Globus pallidus (tissue), 1 donor: ENCODE measurements around the gene FLRT3.

Source experiments
- DNase-seq: peaks from one replicate; pipeline ENCODE4 v3.0.0-alpha.2; 2015; ENCODE audit warnings: low spot score

Gene FLRT3

GRCh38 chr20:14337400-14338171, at the start of gene FLRT3:
Gene FLRT3, minus strand, starts transcription at chr20:14337612. Its CDS starts 10,106 bp downstream, at chr20:14327506.
- peak; percentile 89 for DNase-seq

- no peak for DNase-seq
Observed at GRCh38 chr20:14386726-14387125, 49.3 kb upstream of the FLRT3 start.

GRCh38 chr20:14385176-14385740, 47.8 kb upstream of the FLRT3 start:
- no peak for DNase-seq

DNA sequence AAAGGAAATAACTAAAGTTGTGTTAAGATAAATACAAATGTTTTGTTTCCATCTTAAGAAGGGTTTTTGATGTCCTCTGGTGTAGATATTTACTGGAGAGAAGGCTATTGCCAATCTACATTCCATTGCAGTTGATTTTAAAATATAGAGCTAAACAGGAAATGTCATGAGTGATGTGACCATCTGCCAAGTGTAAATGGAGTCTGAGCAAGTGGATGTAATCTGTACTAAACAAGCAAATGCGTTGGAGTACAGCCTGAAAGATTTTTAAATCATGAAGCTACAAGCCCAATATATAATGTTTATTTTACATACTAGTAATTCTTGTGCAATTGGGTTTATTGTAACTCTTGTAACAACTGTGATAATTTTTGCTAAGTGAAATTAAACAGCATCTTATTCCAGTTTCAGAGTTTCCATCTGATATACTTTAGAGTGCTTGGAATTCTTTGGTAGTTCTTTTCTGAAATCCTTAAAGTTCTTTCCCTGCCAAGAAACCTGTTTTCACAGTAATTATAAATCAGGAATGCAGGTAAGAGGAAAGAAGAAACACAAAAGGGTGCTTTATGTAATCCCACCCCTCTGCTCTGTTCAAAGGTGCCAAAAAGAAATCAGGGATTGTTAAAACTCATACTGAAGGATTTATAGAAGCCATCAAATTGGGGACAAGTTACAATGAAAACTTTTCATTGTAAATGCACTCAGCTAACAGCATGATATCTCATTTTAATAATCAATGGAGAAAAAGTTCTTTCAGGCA, 47.2 kb upstream of the FLRT3 start:
- DNase-seq, result no peak

DNA sequence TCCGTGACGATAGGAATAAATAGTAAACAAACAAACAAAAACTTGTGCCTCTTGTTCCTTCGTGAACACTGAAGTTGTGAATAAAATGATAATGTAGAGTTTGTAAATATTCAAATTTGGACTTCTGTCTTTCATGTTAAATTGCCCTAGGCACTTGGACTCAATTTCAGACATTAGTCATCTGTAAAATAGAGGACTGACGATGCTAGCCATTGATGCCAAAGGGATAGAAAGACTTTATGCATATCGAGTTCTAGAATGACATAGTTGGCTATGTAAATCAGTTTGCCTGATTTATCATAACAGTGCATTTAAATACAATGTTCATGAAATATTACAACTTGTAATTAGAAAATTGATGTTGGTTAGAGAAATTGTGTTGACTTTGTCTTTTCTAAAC, 45.9 kb upstream of the FLRT3 start:
- DNase-seq, result no peak

GRCh38 chr20:14378326-14378725, 40.9 kb upstream of the FLRT3 start:
- DNase-seq, result no peak

- DNase-seq, result no peak
Observed at GRCh38 chr20:14375416-14375985, 38.1 kb upstream of the FLRT3 start.

DNA sequence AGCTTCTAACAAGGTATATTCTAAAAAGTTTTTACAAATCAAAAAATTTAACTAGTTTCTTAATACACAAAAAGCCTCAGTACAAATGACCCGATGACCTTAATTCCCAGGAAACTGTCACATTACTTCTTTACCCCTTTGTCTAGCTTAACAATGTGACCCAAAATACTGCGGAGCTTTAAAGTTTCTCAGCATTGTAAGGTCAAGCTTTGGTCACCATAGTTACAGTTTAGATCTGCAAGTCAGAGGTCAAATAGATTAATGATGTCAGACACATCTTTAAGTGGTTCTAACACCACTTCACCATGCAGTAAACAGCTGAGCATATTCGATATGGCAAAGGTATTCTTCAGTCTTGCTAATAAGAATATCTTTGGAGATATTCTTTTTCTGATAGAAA, 36.8 kb upstream of the FLRT3 start:
- DNase-seq, result no peak

- DNase-seq, result no peak
Observed at GRCh38 chr20:14361509-14362345, 24.3 kb upstream of the FLRT3 start.

DNA sequence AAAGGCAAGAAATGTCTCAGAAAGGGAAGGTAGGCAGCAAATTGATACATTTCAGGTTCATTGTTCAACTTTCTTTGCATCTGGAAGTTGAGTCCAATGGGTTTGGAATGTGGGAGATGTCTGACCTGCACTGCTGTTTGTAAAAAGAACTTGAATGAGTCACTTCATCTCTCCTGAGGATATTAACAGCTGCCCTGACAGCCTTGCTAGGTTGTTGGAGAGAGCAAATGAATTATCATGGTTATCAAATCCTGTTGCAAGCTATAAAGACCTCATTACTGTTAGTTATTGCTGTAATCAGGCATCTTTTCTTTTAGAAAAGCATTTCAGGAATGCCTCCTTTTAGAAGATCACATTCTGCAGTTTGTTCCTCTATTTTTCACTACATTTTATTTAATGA, 23.0 kb upstream of the FLRT3 start:
- no peak for DNase-seq

DNA sequence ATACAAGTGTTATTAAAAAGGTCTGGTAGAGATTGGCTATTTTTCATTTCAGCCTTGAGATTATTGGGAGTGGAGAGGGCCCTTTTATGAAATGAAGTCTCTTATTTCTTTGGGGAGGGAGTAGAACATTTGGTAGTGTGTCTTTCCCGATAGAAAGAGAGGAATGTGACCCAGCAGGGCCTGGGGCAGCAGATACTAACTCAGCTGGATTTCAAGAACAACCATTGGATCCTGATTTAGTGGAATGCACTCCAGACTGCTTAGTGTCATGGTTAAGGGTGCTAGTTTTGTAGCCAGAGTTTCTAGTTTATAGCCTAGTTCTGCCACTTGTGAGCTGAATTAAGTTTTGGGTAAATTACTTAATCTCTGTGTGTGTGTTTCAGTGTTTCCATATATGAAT, 18.4 kb upstream of the FLRT3 start:
- DNase-seq, result no peak

GRCh38 chr20:14344746-14345145, 7.3 kb upstream of the FLRT3 start:
- DNase-seq, result no peak

DNA sequence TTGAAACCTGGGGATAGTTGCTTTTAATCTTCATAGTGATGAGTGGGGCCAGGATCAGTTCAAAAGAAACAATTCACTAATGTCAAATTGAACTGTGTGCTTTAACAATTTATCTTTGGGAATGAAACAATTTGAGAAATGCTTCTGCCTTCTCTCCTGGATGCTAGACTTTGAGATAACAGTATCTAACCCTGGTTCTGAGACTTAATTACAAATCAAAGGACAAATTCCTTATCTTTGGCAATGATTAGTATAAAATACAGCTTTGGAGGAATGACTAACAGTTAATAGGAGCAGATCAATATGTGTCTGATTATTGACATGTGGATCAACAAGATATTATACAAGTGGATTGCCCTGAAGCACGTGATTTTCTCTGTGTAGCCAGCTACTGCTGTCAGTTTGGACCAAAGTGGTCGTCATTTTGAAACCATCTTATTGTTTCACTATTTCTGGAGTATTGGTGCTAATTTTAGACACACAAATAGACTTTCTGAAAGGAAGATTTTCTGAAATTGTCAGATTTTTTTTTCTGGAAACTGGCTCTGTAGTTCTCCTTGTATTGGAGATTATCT, 6.2 kb upstream of the FLRT3 start:
- no peak for DNase-seq

DNA sequence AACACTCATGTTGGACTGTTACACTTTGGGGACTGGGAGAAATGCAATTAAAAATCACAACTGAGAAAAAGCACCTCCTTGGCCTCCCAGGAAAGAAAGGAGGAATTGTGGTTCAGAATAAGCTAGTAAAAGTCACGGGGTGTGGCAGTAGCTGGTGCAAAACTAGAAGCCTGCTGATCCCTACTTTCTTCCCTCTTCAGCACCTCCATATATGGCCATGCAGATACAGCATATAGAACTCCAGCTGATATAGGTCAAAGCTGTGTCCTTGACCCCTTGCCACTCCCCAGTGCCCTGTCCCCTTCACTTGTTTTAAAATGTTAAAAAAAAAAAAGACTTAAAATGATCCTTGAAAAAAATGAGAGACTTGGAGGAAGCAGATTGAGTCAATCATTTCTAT, 5.5 kb upstream of the FLRT3 start:
- DNase-seq, result no peak

- DNase-seq, result no peak
Observed at GRCh38 chr20:14341801-14342200, 4.4 kb upstream of the FLRT3 start.

- DNase-seq, result peak; percentile 25
Observed at GRCh38 chr20:14336686-14337085, 726 bp downstream of the FLRT3 start.

- peak; percentile 13 for DNase-seq
Observed at GRCh38 chr20:14335052-14335451, 2.4 kb downstream of the FLRT3 start.

- peak; percentile 82 for DNase-seq
Observed at GRCh38 chr20:14334306-14334930, 3.0 kb downstream of the FLRT3 start.

DNA sequence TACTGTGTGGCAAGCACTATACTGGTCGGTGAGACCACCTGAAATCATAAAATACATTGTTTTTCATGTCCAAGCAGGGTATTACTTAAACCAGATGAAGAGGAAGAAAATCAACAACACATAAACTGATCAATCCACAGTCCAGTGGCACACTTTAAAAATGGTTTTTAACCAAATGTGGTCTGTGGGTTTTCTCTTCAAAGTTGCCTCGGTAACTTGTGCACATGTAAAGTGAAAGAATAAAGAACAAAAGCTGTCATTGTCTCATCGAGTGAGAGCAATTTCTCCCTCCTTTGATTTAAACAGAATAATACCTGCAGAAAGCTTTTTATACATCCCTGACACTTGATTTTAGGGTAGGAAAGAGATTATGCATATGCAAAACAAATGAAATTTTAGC, 3.7 kb downstream of the FLRT3 start:
- DNase-seq, result peak; percentile 29

- DNase-seq, result peak; percentile 16
Observed at GRCh38 chr20:14332866-14333265, 4.5 kb downstream of the FLRT3 start.

DNA sequence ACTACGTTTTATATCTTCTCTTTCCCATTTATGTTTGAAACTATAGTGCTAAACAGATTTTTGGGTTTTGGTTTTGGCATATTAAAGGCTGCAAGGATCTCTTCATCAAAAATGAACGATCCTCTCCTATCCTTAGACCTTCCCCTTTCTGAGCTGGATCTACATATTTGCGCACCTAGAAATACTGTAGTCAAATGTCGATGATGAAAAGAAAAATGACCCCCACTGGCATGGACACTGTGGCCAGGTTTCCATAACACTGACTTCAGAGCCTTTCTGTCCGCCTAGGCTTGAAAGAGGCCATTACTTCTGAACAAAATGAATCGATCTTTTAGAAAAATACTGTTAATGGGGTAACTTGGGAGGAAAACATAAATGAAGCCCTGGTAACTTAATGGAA, 5.8 kb downstream of the FLRT3 start:
- no peak for DNase-seq
